HCT116 (cell line): ENCODE measurements around the gene CERS6. TPM values are rescaled to one million over a fixed set of nuclear protein-coding genes. Genes with fewer than 3 reads are reported as not detected.

Source experiments
- ATAC-seq: fragments of 200-7000 bp; cut with Tn5 transposase; 2 replicates; pipeline ENCODE4 v1.9.1; 2020; ENCODE audit warnings: mild to moderate bottlenecking, moderate library complexity
- BruUV-seq: library from RNA; stranded (reverse); fragments of 400-500 nt; replicated peaks from 2 replicates; lab custom pipeline; 2021; lab: Mats Ljungman, UMichigan
- CTCF ChIA-PET: fragments of 300-600 bp; sonication (Branson Sonifier 250); formaldehyde crosslinking; loops from one replicate; lab custom pipeline; 2021; ENCODE audit warnings: antibody characterized with exemption; lab: Charles Lee
- POLR2A ChIA-PET: fragments of 300-600, 350-600 bp; sonication (Branson Sonifier 250); formaldehyde crosslinking; loops from one replicate; lab custom pipeline; 2021; ENCODE audit warnings: antibody characterized with exemption; lab: Charles Lee
- RAD21 ChIA-PET, 2 experiments: fragments of 300-600 bp; sonication (Branson Sonifier 250); formaldehyde crosslinking; loops; one replicate each; lab custom pipeline; 2023; ENCODE audit warnings: low total read pairs in 2 of 2; ENCODE audit not compliant: uncharacterized antibody in 2 of 2, unreplicated experiment in 2 of 2, low non-redundant PET in 1 of 2; lab: Charles Lee
- DNase-seq: peaks from one replicate; pipeline ENCODE4 v3.0.0-alpha.2; 2010; ENCODE audit warnings: low read depth, low spot score
- H2AFZ ChIP-seq: fragments of 200-600 bp; shearing (Covaris generic), sonication (generic); 2 replicates; pipeline ENCODE4 v1.6.1; 2017; ENCODE audit warnings: low read depth, mixed run types, mixed read lengths, antibody characterized with exemption, low read length; ENCODE audit not compliant: poor library complexity, severe bottlenecking
- H3K27ac ChIP-seq: 2 replicates; pipeline ENCODE4 v1.5.1; 2012; ENCODE audit warnings: low read depth, low read length
- H3K27me3 ChIP-seq: fragments of 200-600 bp; sonication (generic); 2 replicates; pipeline ENCODE4 v1.6.1; 2016; ENCODE audit warnings: mixed run types, low read length, mixed read lengths; ENCODE audit not compliant: insufficient read depth
- H3K36me3 ChIP-seq, 2 experiments: fragments of 200-500 bp in 1 of 2; fragments of 200-600 bp in 1 of 2; sonication (Bioruptor generic) in 1 of 2; sonication (generic) in 1 of 2; 2 replicates each; pipeline versions ENCODE4 v1.5.1 to v1.6.1; 2014 to 2016; ENCODE audit warnings: low read length in 2 of 2, inconsistent platforms in 1 of 2, mixed read lengths in 1 of 2, mixed run types in 1 of 2; ENCODE audit not compliant: insufficient read depth in 2 of 2, control insufficient read depth in 1 of 2
- H3K4me1 ChIP-seq, 2 experiments: fragments of 200-600 bp in 1 of 2; sonication (generic) in 1 of 2; 2 replicates each; pipeline versions ENCODE4 v1.5.1 to v1.6.1; 2012 to 2017; ENCODE audit warnings: low read length in 2 of 2, inconsistent platforms in 1 of 2, mild to moderate bottlenecking in 1 of 2, mixed read lengths in 1 of 2, mixed run types in 1 of 2, moderate library complexity in 1 of 2; ENCODE audit not compliant: insufficient read depth in 2 of 2, control insufficient read depth in 1 of 2
- H3K4me2 ChIP-seq: fragments of 200-600 bp; sonication (generic); 2 replicates; pipeline ENCODE4 v1.6.1; 2017; ENCODE audit warnings: mixed run types, low read length, mixed read lengths
- H3K4me3 ChIP-seq, 2 experiments: fragments of 200-600 bp in 1 of 2; sonication (generic) in 1 of 2; replicated peaks in 1 of 2; 2 replicates each; pipeline ENCODE4 v1.5.1; 2011 to 2016; ENCODE audit warnings: low read length in 2 of 2, control low read depth in 1 of 2, low read depth in 1 of 2, mild to moderate bottlenecking in 1 of 2, mixed read lengths in 1 of 2, mixed run types in 1 of 2
- H3K79me2 ChIP-seq: fragments of 200-600 bp; sonication (generic); 2 replicates; pipeline ENCODE4 v1.6.1; 2017; ENCODE audit warnings: mild to moderate bottlenecking, mixed run types, low read length, moderate library complexity, mixed read lengths; ENCODE audit not compliant: insufficient read depth
- H3K9ac ChIP-seq: fragments of 200-600 bp; sonication (generic); 2 replicates; pipeline ENCODE4 v1.6.1; 2016; ENCODE audit warnings: low read length, mixed read lengths
- H3K9me2 ChIP-seq: fragments of 200-600 bp; sonication (generic), shearing (Covaris generic); 2 replicates; pipeline ENCODE4 v1.6.1; 2017; ENCODE audit warnings: mixed run types, mild to moderate bottlenecking, moderate library complexity; ENCODE audit not compliant: insufficient read depth
- H3K9me3 ChIP-seq, 2 experiments: fragments of 200-500 bp in 1 of 2; fragments of 200-600 bp in 1 of 2; sonication (Bioruptor generic) in 1 of 2; sonication (generic) in 1 of 2; 2 replicates each; pipeline ENCODE4 v1.6.1; 2014 to 2017; ENCODE audit warnings: low read length in 2 of 2, mixed read lengths in 2 of 2, inconsistent platforms in 1 of 2, low read depth in 1 of 2, mild to moderate bottlenecking in 1 of 2, mixed run types in 1 of 2, moderate library complexity in 1 of 2; ENCODE audit not compliant: control insufficient read depth in 1 of 2, insufficient read depth in 1 of 2
- H4K20me1 ChIP-seq: fragments of 200-600 bp; sonication (generic), shearing (Covaris generic); 2 replicates; pipeline ENCODE4 v1.6.1; 2017; ENCODE audit warnings: mixed run types, mild to moderate bottlenecking, moderate library complexity; ENCODE audit not compliant: insufficient read depth
- CEBPB ChIP-seq: IDR thresholded peaks from 2 replicates; pipeline ENCODE4 v1.6.1; 2012; ENCODE audit warnings: low read depth
- CTCF ChIP-seq, 3 experiments: fragments of 200-600 bp in 1 of 3; sonication (generic) in 1 of 3; IDR thresholded peaks in 2 of 3; conservative IDR thresholded peaks in 1 of 3; 2 replicates each; pipeline ENCODE4 v1.5.1; 2012 to 2017; ENCODE audit warnings: low read depth in 2 of 3, low read length in 2 of 3, antibody characterized with exemption in 1 of 3, borderline replicate concordance in 1 of 3, control low read depth in 1 of 3, mild to moderate bottlenecking in 1 of 3, mixed read lengths in 1 of 3, mixed run types in 1 of 3, moderate library complexity in 1 of 3; ENCODE audit not compliant: insufficient read depth in 1 of 3
- ELF1 ChIP-seq: IDR thresholded peaks from 2 replicates; pipeline ENCODE4 v1.6.1; 2012; ENCODE audit warnings: low read depth, borderline replicate concordance
- EZH2phosphoT487 ChIP-seq: fragments of 200-600 bp; IDR thresholded peaks from 2 replicates; pipeline ENCODE4 v1.6.1; 2018; ENCODE audit warnings: antibody characterized with exemption, borderline replicate concordance
- JUND ChIP-seq: IDR thresholded peaks from 2 replicates; pipeline ENCODE4 v1.6.1; 2012
- RAD21 ChIP-seq: IDR thresholded peaks from 2 replicates; pipeline ENCODE4 v1.6.1; 2012; ENCODE audit warnings: low read depth, mild to moderate bottlenecking
- SIN3A ChIP-seq: IDR thresholded peaks from 2 replicates; pipeline ENCODE4 v1.6.1; 2012; ENCODE audit warnings: low read depth
- SP1 ChIP-seq: IDR thresholded peaks from 2 replicates; pipeline ENCODE4 v1.6.1; 2012; ENCODE audit warnings: low read depth
- TCF7L2 ChIP-seq: IDR thresholded peaks from 2 replicates; pipeline ENCODE4 v1.7.0; 2011; ENCODE audit warnings: borderline replicate concordance, inconsistent platforms; ENCODE audit not compliant: insufficient read depth, insufficient read length; ENCODE audit errors: extremely low read depth
- YY1 ChIP-seq: IDR thresholded peaks from 2 replicates; pipeline ENCODE4 v1.6.1; 2011; ENCODE audit warnings: low read length, low read depth, moderate library complexity, mild to moderate bottlenecking; ENCODE audit not compliant: insufficient replicate concordance; ENCODE audit errors: extremely low read depth
- ZFX ChIP-seq: fragments of 450-650 bp; IDR thresholded peaks from 2 replicates; pipeline ENCODE4 v1.6.1; 2017
- ZNF274 ChIP-seq: fragments of 200-500 bp; sonication (Bioruptor generic); IDR thresholded peaks from 2 replicates; pipeline ENCODE4 v1.6.1; 2014; ENCODE audit warnings: mild to moderate bottlenecking, low read depth, low read length, inconsistent platforms
- intact Hi-C: fragments of 100-400 bp; cut with micrococcal nuclease; formaldehyde crosslinking; loops from 2 replicates; pipeline ENCODE4 v1.10.0; 2022
- total RNA-seq: library from RNA; stranded (reverse); gene quantifications from one replicate; pipeline ENCODE4 v1.2.1, GENCODE V29; 2021; ENCODE audit not compliant: unreplicated experiment
- TF ChIP-seq, protein P1 (sequence below): IDR thresholded peaks from 2 replicates; pipeline ENCODE4 v1.6.1; 2012
- TF ChIP-seq, protein P2 (sequence below): IDR thresholded peaks from 2 replicates; pipeline ENCODE4 v1.6.1; 2012

The CERS6 gene
- total RNA-seq, 1 experiment from 2014 or later, result 37.0 TPM

GRCh38 chr2:168528016-168528415 is 71.9 kb downstream of the CERS6 start:
- Histone ChIP-seq H3K9ac (no peak overlapping the region), H3K9me2 (no peaks in the 10 kb centered on the region), H3K27ac (no peak overlapping the region), H3K4me3 (no peak overlapping the region), H3K27me3 (no peaks in the 10 kb centered on the region), H3K36me3 (no peaks in the 10 kb centered on the region), H4K20me1 (no peaks in the 10 kb centered on the region), H3K79me2 (peaks cover 79% of the 10 kb centered on the region), H2AFZ (no peak overlapping the region), H3K4me2 (no peak overlapping the region), H3K4me1 (no peaks in the 10 kb centered on the region), H3K9me3 (no peaks in the 10 kb centered on the region)
- ChIA-PET RAD21 (no interaction called here), CTCF (no interaction called here), POLR2A (no interaction called here)
- TF ChIP-seq ZNF274 (no peak), ZFX (no peak), SIN3A (no peak), TCF7L2 (no peak), SP1 (no peak), CEBPB (no peak), CTCF (IDR thresholded peaks at IDR 0.05 in 2 of 3, conservative IDR thresholded peaks at IDR 0.05 in 1 of 3; ENCODE audit: borderline replicate concordance in 1 of 3, insufficient read depth in 1 of 3, low read depth in 2 of 3, low read length in 2 of 3) (no peak), RAD21 (no peak)
- TF ChIP-seq, protein P1, sequence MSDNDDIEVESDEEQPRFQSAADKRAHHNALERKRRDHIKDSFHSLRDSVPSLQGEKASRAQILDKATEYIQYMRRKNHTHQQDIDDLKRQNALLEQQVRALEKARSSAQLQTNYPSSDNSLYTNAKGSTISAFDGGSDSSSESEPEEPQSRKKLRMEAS, result no peak
- no TSS peak for BruUV-seq
- DNase-seq (no peak), ATAC-seq (no peak)
- intact Hi-C loops, result no loop called here

DNA sequence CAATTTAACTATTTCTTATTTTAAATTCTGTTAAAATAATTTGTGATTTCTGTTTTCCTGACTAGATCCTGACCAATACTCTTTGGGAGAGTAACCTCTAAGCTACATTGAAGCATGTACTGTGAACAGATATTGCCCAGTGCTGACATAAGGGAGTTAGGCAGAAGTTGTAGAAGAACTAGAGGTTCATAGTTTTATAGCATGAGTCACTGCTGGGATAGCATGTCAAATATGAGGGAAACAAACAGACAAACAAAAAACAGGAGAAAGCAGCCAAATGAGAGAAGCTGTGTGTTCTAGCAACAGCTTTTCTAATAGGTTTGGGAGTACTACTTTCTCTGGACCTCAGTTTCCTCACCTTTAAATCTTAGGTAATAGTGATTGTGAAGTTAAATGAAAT is 72.4 kb downstream of the CERS6 start:
- ChIA-PET RAD21 (no interaction called here), CTCF (no interaction called here), POLR2A (no interaction called here)
- DNase-seq (no peak), ATAC-seq (no peak)
- Histone ChIP-seq H2AFZ (no peak overlapping the region), H3K9me2 (no peaks in the 10 kb centered on the region), H3K9ac (no peak overlapping the region), H3K9me3 (no peaks in the 10 kb centered on the region), H3K27ac (no peak overlapping the region), H3K27me3 (no peaks in the 10 kb centered on the region), H3K36me3 (no peaks in the 10 kb centered on the region), H3K4me2 (no peak overlapping the region), H4K20me1 (no peaks in the 10 kb centered on the region), H3K79me2 (peaks cover 83% of the 10 kb centered on the region)
- intact Hi-C loops, result no loop called here
- no TSS peak for BruUV-seq
- TF ChIP-seq, protein P2, sequence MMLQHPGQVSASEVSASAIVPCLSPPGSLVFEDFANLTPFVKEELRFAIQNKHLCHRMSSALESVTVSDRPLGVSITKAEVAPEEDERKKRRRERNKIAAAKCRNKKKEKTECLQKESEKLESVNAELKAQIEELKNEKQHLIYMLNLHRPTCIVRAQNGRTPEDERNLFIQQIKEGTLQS, result no peak
- TF ChIP-seq RAD21 (no peak), JUND (no peak), YY1 (no peak), ELF1 (no peak), EZH2phosphoT487 (no peak), SP1 (no peak)
- TF ChIP-seq, all 23 proteins: peak for 0
- no peaks in the 10 kb centered on the region for H3K4me1 ChIP-seq
- no peak overlapping the region for H3K4me3 ChIP-seq
